ENCODE measurements around the gene CGNL1. TPM values are rescaled to one million over a fixed set of nuclear protein-coding genes. Genes with fewer than 3 reads are reported as not detected.

CGNL1 gene
- total and polyA plus RNA-seq, 7 donors: 0.18 to 2.2 (median 0.37) TPM

DNA sequence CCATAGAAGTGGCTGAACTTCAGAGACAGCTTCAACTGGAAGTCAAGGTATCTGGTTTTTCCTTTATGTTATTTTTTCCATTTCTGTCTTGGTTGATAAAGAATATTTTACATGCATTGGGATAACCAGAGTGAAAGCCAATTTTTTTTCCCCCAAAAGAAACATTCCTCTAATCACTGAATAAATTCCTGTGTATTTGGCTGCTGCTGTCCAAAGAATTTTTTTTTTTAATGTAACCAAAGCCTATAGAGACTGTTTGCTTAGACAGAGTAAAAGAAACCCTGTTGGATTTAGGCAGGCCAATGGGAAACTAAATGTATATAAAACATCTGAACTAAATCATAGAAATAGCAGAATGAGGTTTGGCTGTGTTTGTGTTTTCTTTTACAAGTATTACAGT lies 75.2 kb downstream of the CGNL1 start:
- Histone ChIP-seq H3K4me1 (no peaks in the 10 kb centered on the region), H3K27ac (no peak overlapping the region), H3K27me3 (ENCODE audit: insufficient read depth in 3 of 3, low read length in 2 of 3) (no peaks in the 10 kb centered on the region), H3K36me3 (ENCODE audit: insufficient read depth in 1 of 2, low read depth in 1 of 2) (no peaks in the 10 kb centered on the region), H3K9me3 (no peaks in the 10 kb centered on the region), H3K4me3 (no peak overlapping the region)
- intact Hi-C loops (cut with DNase I): no loop called here
- TF ChIP-seq, protein P1, sequence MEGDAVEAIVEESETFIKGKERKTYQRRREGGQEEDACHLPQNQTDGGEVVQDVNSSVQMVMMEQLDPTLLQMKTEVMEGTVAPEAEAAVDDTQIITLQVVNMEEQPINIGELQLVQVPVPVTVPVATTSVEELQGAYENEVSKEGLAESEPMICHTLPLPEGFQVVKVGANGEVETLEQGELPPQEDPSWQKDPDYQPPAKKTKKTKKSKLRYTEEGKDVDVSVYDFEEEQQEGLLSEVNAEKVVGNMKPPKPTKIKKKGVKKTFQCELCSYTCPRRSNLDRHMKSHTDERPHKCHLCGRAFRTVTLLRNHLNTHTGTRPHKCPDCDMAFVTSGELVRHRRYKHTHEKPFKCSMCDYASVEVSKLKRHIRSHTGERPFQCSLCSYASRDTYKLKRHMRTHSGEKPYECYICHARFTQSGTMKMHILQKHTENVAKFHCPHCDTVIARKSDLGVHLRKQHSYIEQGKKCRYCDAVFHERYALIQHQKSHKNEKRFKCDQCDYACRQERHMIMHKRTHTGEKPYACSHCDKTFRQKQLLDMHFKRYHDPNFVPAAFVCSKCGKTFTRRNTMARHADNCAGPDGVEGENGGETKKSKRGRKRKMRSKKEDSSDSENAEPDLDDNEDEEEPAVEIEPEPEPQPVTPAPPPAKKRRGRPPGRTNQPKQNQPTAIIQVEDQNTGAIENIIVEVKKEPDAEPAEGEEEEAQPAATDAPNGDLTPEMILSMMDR (IDR thresholded peaks at IDR 0.05): no peak
- no peak for ATAC-seq
- no peak for DNase-seq

DNA sequence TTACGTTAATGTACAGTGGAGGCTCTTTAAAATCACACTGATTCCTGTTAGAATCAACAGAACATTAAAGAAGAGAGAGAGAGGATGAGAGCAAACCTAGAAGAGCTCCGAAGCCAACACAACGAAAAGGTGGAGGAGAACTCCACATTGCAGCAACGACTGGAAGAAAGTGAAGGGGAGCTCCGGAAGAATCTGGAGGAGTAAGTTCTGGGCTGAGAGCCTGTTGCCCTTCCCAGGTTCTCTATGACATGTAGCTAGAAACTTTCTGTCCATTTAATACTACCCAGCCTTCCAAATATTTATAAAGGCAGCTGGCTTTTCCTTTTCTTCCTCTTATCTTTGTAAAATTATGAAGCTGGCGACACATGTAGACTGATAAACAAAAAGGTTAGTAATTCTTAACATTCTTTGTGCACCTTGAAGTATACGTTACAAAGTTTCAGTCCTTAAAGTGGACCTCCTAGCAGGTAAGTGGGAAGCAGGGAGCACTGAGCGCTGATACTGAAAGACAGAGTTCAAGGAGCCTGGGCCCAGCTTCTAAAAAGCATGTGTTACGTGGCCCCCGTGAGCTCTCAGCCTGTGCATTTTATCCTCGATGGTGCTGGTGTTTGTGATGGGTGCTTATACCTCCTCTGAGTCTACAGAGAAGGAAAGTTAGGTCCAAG lies 75.9 kb downstream of the CGNL1 start:
- Histone ChIP-seq H3K27ac (no peak overlapping the region), H3K4me1 (no peaks in the 10 kb centered on the region), H3K4me3 (no peak overlapping the region), H3K9me3 (no peaks in the 10 kb centered on the region), H3K36me3 (ENCODE audit: insufficient read depth in 1 of 2, low read depth in 1 of 2) (no peaks in the 10 kb centered on the region), H3K27me3 (ENCODE audit: insufficient read depth in 3 of 3, low read length in 2 of 3) (no peaks in the 10 kb centered on the region)
- no peak for DNase-seq
- 89 to 92% (median 90%) methylated on average over 11 of the region's 11 CpGs for WGBS, 3 donors
- intact Hi-C loops (cut with DNase I): no loop called here
- TF ChIP-seq, protein P1 (IDR thresholded peaks at IDR 0.05): no peak
- no peak for ATAC-seq

DNA sequence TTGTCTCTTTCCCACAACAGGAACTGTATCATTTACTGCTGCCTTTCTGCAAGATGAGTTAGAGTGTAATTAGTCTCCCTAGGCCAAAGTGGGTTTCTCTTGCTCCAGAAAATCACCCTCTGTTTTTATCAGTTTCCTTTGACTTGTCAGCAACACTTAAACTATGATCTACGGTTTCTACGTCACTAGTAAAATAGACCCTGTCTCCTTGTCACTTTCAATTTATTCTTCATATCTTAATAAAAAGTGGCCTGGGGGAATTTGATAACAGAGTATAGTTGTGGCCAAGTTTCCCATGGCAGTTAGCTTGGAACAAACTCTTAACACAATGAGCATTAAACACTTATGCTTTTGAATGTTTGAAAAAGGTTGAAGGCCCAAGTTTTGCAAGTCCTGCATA lies 79.6 kb downstream of the CGNL1 start:
- Histone ChIP-seq H3K27me3 (ENCODE audit: insufficient read depth in 3 of 3, low read length in 2 of 3) (no peaks in the 10 kb centered on the region), H3K36me3 (ENCODE audit: insufficient read depth in 1 of 2, low read depth in 1 of 2) (no peaks in the 10 kb centered on the region), H3K4me1 (no peaks in the 10 kb centered on the region), H3K27ac (no peak overlapping the region), H3K4me3 (no peak overlapping the region), H3K9me3 (no peaks in the 10 kb centered on the region)
- WGBS, 3 donors: 90 to 96% (median 91%) methylated on average over 2 of the region's 2 CpGs
- intact Hi-C loops (cut with DNase I): no loop called here
- DNase-seq: no peak
- no peak for ATAC-seq
- TF ChIP-seq, protein P1 (IDR thresholded peaks at IDR 0.05): no peak

DNA sequence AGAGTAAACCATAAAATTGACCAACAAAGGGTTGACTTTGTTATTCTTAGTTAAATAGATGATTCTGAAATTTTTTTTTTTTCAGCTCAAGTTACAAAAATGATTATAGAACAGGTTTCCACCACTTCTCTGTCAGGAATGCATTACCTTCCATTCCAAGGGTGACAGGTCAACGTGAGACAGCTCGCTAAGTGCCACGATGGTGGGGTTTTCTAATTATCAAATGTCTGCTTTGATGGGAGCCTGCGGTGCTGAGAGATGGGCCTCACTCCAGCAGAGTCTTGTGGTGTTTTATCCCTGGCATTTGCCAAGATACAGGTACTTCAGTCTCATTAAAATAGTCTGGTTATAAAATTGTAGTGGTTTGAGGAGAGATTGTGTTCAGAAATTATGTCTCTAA lies 80.3 kb downstream of the CGNL1 start:
- H3K27me3 ChIP-seq (ENCODE audit: insufficient read depth in 3 of 3, low read length in 2 of 3): no peaks in the 10 kb centered on the region
- no peaks in the 10 kb centered on the region for H3K36me3 ChIP-seq (ENCODE audit: insufficient read depth in 1 of 2, low read depth in 1 of 2)
- WGBS, 3 donors: 68 to 73% (median 70%) methylated on average over 4 of the region's 4 CpGs
- DNase-seq (no peak), ATAC-seq (no peak)
- TF ChIP-seq, protein P1 (IDR thresholded peaks at IDR 0.05): no peak
- H3K27ac ChIP-seq: no peak overlapping the region
- H3K4me1 ChIP-seq: no peaks in the 10 kb centered on the region
- no peaks in the 10 kb centered on the region for H3K9me3 ChIP-seq
- intact Hi-C loops (cut with DNase I): no loop called here
- no peak overlapping the region for H3K4me3 ChIP-seq

DNA sequence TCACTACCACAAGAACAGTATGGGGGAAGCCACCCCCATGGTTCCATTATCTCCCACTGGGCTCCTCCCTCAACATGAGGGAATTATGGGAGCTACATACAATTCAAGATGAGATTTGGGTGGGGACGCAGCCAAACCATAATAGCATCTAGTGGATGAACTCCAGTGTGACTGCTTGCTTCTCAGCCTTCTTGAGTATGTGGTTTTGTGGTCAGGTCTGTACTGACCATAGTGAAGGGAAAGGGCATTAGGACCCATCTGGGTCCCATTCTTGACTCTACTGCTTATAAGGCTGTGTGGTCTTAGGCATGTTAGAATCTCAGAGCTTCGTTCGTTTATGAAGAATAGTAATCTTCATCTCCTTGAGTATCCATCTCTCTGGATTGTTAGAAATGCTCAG lies 81.4 kb downstream of the CGNL1 start:
- 91 to 94% (median 92%) methylated on average over 3 of the region's 3 CpGs for WGBS, 3 donors
- no peak for ATAC-seq
- no peak overlapping the region for H3K4me3 ChIP-seq
- H3K4me1 ChIP-seq: no peaks in the 10 kb centered on the region
- no peak overlapping the region for H3K27ac ChIP-seq
- no peaks in the 10 kb centered on the region for H3K36me3 ChIP-seq (ENCODE audit: insufficient read depth in 1 of 2, low read depth in 1 of 2)
- DNase-seq: no peak
- TF ChIP-seq, protein P1 (IDR thresholded peaks at IDR 0.05): no peak
- intact Hi-C loops (cut with DNase I): no loop called here
- no peaks in the 10 kb centered on the region for H3K27me3 ChIP-seq (ENCODE audit: insufficient read depth in 3 of 3, low read length in 2 of 3)
- H3K9me3 ChIP-seq: no peaks in the 10 kb centered on the region
